ENCODE results near the gene ESR2.

DNA sequence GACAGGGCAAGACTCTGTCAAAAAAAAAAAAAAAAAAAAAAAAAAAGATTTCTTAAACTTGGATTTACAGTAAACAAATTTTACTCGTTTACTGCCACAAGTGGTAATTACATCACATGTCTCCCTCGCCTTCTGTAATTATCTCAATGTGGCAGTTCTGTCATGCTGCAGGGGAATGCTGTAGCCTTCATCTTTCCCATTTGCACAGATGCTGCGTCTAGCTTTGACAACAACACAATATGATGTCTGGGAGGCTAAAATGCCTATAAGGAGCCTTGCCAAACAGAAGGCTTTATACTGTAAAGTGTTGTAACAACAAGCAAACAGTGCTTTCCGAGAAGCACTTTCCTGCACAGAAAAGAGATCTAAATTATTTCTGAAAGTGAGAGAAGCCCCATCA lies 48.7 kb downstream of the ESR2 start:
- TF ChIP-seq CTCF (IDR thresholded peaks at IDR 0.05; ENCODE audit: poor library complexity) (no peak), EZH2 (IDR thresholded peaks at IDR 0.05; ENCODE audit: borderline replicate concordance) (no peak)

All from hepatocyte (in vitro differentiated cells).